GM10266 (cell line): Measurements from ENCODE around the gene GPR37.

Source experiments
- DNase-seq: peaks from one replicate; pipeline ENCODE4 v3.0.0; 2012; ENCODE audit errors: extremely low spot score
- TF ChIP-seq, protein P1 (sequence below): IDR thresholded peaks from 2 replicates; pipeline ENCODE4 v1.5.1; 2012; ENCODE audit warnings: mild to moderate bottlenecking, low read depth; ENCODE audit not compliant: control insufficient read depth, insufficient read depth; ENCODE audit errors: missing control alignments

Gene GPR37

GRCh38 chr7:124780608-124781007 lies 15.0 kb upstream of the GPR37 start:
- DNase-seq: no peak
- TF ChIP-seq, protein P1, sequence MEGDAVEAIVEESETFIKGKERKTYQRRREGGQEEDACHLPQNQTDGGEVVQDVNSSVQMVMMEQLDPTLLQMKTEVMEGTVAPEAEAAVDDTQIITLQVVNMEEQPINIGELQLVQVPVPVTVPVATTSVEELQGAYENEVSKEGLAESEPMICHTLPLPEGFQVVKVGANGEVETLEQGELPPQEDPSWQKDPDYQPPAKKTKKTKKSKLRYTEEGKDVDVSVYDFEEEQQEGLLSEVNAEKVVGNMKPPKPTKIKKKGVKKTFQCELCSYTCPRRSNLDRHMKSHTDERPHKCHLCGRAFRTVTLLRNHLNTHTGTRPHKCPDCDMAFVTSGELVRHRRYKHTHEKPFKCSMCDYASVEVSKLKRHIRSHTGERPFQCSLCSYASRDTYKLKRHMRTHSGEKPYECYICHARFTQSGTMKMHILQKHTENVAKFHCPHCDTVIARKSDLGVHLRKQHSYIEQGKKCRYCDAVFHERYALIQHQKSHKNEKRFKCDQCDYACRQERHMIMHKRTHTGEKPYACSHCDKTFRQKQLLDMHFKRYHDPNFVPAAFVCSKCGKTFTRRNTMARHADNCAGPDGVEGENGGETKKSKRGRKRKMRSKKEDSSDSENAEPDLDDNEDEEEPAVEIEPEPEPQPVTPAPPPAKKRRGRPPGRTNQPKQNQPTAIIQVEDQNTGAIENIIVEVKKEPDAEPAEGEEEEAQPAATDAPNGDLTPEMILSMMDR: no peak

- no peak for DNase-seq
- TF ChIP-seq, protein P1: no peak
Observed at GRCh38 chr7:124780056-124780455, 14.5 kb upstream of the GPR37 start.

- TF ChIP-seq, protein P1: no peak
- DNase-seq: no peak
Observed at GRCh38 chr7:124779620-124780019, 14.0 kb upstream of the GPR37 start.

DNA sequence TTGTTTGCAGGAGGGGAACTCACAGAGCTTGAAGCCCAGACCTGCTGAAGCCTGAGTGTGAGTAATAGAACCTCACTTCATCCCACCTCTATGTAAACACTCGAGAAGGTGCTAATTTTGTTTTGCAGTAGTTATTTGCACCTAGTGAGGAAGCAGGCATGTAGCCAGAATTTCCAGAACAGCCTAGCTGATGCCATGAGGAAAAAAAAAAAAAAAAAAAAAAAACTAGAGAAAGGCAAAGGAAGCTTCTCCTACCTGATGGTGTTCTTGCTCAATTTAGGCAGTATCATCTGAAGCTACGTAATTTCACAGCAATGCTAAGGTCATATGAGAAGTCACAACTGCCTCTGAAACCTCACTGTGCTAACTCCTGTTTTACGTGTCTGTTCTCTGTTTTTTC lies 13.6 kb upstream of the GPR37 start:
- TF ChIP-seq, protein P1: no peak

GRCh38 chr7:124777268-124777667 lies 11.7 kb upstream of the GPR37 start:
- no peak for DNase-seq
- TF ChIP-seq, protein P1: no peak

More for the DNA sequence above, 13.6 kb upstream of the GPR37 start:
- DNase-seq: no peak

- no peak for DNase-seq
- TF ChIP-seq, protein P1: no peak
Observed at GRCh38 chr7:124776153-124776552, 10.6 kb upstream of the GPR37 start.

DNA sequence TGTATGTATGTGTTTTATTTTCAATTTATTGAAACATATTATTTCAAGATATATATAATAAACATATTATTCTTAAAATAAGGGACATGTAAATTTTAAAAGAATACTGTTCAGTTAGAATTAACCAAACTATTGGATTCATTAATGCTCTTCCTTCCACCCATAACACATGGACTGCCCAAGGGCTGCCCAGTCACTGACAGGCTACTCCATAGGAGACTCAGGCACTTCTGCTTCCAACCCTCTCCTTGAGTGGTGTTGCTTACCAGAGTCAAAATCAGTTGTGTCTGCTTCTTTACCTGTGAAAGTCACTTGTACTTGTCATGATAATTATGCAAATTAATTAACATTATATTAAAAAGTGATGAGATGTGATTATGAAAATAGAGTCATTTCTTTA lies 9.8 kb upstream of the GPR37 start:
- DNase-seq: no peak
- TF ChIP-seq, protein P1: no peak

DNA sequence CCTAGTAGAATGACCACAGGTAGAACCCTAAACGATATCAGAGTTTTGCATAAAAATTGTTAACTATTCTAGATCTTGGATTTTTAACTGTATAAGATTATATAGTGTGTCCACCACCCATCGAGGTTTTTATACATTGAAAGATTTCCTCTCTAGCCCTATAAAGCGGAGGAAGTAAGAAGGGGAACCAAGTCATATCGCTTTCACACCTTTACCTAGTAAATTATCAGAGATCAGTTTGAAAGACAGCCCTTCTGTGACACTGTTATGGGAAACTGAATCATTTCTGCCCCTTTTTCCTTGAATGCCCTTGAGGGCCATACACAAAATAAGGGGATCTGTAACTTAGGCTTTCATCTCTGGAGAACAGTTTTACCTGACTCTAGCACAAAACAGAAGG lies 8.3 kb upstream of the GPR37 start:
- no peak for DNase-seq
- TF ChIP-seq, protein P1: no peak
